COLO668 (cell line): Measurements from ENCODE around the gene RETREG2.

Experiments used
- DNase-seq: peaks from one replicate; lab custom pipeline; 2025; ENCODE audit not compliant: unreplicated experiment; lab: John Stamatoyannopoulos, UW

The RETREG2 gene

GRCh38 chr2:219214786-219215185 lies 36.7 kb downstream of the RETREG2 start:
- no peak for DNase-seq

DNA sequence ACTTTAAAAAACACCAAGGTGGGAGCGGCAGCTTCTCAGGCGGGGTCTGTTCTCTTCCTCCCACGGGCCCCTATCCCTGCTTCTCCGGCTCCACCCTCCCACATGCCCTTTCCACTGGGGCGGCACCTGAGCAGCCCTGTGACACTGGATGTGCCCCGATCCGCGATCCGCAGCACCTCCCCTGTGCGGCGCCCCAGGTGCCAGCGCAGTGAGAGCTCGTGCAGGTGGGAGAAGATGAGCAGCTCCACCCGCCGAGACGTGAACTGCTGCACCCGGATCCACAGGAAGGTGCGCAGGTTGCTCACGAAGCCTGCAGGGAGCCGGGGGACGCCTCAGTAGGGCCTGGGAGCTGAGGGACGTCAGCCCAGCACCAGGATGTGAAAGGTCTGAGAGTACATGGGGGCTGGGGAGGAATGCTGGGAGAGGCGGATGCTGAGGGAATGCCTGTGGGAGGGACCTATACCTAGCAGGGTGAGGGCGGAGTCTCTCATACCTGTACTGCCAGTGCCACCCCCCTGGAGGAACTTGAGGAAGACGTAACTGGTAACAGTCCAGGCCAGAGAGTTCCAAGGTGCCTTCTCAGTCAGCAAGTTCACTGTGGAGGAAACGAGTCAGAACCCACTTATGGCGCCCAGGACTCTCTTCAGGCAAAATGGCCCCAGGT lies 37.9 kb downstream of the RETREG2 start:
- no peak for DNase-seq

DNA sequence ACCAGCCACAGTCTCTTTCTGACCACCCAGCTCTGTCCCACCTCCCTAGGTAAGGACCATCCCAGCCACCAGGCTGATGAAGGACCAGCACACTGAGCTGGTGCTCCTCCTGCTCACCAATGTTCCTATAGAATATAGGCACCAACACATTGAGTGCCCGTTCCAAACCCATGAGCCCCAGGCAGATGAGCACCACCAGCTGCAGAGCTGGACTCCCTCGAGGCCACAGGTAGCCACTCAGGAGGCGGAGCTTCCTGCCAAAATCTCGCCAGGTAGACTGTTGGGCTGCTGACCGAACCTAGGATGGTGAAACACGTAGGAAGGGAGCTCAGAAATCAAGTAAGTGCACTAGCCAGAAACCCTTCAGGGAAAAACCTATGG lies 38.5 kb downstream of the RETREG2 start:
- no peak for DNase-seq

- peak; percentile 74 for DNase-seq
These were observed 40.2 kb downstream of the RETREG2 start for GRCh38 chr2:219218217-219218731.

DNA sequence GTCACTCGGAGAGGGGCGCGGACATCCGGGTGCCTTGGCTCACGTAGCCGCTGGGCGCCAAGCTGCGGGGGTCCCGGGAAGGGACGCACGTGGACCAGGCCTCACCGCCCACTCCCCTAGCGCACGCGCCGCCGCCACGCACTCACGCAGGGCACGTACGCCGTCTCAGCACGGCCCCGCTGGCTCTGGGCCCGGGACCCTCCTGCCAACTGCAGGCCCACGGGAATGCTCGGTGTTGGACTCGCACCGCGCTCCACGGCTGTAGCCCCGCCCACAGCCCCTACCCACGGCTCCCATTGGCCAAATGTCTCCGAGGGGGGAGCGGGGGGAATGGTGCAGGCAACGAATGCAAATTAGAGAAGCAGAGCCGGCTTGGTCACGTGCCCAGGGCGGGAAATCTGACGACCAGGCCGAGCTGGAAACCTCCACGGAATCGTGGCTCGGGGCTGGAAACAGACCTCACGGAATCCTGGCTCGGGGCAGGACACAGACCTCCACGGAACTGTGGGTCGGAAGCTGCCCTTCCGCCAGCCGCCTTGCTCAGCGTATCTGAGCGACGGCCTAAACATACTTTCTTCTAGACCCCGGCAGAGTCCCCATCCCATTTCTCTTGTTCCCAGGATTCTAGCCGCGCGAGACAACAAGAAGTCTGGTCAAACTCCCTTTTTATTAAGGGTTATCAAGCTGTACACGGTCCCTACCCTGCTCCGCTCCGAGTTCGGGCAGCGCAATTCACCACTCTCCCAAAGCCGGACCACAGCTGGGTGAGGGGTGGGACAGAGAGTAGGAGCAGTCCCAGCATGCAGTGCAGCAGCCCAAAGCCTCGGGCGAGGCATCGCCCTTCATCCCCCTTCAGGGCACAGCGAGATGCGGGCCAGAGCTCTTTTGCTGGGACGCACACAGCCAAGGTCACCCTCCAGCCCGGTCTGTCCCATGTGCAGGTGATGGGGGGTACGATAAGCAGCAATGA lies 40.9 kb downstream of the RETREG2 start, which contains the start of gene ABCB6:
ABCB6 (minus strand) TSS at position 227 of the 970 bp plus-strand sequence. CDS start 285 bp downstream, outside the sequence.
- DNase-seq: peak; percentile 94

DNA sequence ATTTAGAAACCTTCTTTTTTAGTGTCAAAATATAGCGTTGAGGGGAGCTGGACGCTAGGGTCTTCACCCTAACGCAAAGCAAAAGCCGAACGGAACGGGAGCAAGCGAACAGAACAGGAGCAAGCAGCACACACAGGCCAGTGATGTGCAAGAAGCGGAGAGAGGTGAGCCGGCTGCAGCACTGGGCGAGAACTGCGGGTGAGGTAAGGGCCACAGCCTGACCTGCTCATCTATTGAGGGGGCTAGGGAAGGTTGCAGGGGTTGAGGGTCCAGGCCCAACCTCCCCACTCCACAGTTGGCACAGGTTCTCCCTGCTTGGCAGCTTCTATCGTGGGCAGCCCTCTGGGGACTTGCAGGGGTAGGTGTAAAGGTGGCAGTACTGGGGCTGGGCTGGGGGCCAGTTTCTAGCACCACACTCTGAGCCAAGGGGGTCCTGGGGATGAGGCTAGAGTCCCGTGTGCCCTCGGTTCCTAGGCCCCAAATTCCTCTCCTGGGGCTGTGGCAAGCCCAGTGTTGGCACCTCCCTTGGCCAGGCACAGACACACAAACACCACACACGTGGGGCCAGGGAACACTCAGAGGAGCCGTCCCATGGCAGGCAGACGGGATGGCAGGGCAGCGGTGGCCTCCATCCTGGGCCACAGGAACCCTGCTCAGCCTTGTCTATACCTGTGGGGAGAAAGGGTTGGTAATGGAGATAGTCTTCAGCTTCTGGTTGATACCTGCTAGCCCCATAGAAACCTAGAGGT lies 41.9 kb downstream of the RETREG2 start:
- DNase-seq: no peak

DNA sequence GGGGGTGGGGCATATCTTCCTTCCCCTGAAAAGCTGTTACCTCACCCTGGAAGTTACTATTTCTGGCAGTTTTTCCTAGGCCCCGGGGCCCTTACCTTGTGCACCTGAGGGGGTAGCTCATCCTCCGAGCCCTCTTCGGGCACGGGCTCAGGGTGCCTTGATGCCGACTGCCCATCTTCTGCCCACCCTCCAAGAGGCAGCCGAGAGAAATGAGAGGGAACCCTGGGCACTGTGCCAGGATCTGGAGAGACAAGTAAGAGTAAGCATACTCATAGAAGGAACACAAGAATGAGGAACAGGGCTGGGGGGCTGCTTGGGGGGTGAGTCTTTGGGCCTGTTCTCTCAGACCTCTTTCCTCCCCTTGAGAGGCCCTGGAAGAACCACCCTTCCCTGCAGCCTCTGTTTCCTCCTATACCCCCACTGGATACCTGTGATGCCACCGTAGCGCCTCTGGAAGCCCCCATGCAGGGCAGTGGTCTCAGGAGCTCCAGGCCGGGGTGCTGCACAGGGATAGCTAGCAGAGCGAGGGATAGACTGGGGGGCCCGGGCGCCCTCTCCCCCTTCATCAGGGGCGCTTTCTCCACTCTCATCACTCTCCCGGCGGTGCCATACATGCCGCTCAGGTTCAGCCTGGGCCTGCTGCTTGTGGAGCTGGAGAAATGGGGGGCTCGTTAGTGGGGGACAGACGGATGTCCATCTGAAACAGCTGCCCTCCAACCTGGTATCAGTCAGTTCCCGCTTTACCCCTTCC lies 42.8 kb downstream of the RETREG2 start:
- no peak for DNase-seq

DNA sequence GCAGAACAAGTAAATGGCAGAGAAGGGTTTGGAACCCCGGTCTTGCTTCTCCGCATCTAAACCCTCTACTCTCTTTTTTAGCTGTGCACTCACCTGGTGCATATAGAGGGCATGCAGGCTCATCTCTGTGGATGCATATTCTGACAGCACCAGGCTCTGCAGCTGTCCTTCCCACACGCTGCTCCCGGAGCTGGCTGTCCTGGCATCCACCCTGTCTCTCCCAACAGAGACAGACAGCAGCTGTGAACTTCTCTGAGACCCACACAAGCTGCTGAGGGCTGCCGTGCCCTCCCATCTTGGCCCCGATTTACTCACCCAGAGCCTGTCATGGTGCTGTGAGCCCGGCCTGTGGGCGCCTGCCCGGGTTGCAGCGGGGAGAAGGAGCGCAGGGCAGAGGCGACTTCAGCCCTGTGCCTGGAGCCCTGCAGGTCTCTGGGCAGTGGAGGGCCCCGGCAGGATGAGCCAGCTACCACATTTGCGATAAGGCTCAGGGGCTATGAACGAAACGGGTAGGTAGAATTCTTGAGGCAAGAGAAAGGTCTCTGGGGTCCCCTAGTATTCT lies 44.0 kb downstream of the RETREG2 start:
- DNase-seq: no peak

- DNase-seq: no peak
These were observed 45.9 kb downstream of the RETREG2 start for GRCh38 chr2:219223831-219224610.

DNA sequence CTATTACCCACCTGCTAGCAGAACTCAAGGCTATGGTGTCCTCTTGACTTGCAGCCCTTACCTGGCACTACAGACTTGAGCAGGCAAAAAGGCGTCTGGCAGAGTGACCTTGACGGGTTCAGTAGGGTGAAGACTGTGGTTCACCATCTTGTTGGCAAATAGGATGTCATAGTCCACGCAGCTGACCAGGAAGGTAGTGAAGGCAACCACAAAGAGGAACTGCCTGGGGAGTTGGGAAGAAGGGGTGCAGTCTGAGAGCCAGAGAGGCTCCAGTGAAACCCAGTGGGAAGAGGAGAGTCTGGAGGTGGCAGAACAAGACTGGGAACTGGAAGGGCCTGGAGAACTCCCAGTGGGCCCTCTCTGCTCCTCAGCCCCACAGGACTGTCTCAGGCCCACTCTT lies 47.3 kb downstream of the RETREG2 start:
- no peak for DNase-seq

GRCh38 chr2:219228041-219228910 lies 50.2 kb downstream of the RETREG2 start:
- DNase-seq: no peak

DNA sequence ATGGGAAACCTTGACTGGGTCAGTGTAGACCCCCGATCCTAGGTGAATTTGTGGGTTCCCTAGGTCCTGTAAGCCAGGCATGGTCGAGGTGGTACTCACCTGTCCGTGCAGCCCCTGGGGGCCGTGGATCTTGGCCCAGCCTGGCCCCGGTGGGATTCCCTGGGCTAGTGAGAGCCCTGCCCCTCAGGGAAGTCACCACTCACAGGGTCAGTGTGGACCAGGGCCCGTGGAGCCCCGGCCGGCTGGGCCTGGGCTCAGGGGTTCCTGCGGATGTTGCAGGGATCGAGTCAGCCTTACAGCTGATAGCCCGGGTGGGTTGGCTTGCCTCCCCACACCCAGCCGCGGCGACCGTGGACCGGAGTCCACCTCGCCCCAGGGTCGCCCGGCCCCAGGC lies 50.8 kb downstream of the RETREG2 start:
- no peak for DNase-seq

GRCh38 chr2:219229305-219230058 lies 51.4 kb downstream of the RETREG2 start, which contains the start of the genes ANKZF1 and ATG9A:
Gene ANKZF1 (plus strand): TSS chr2:219229806. CDS start chr2:219230258, 452 bp downstream.
Gene ATG9A (minus strand): TSS chr2:219229636. CDS start chr2:219228024, 1,612 bp downstream.
- peak; percentile 98 for DNase-seq

GRCh38 chr2:219230059-219230540 lies 52.0 kb downstream of the RETREG2 start:
- peak; percentile 67 for DNase-seq

- DNase-seq: no peak
These were observed 56.3 kb downstream of the RETREG2 start for GRCh38 chr2:219234331-219234730.
